ENCODE data around the gene USP1. TPM values are rescaled to one million over a fixed set of nuclear protein-coding genes. Genes with fewer than 3 reads are reported as not detected.

USP1 gene
- total and polyA plus RNA-seq, 10 of the 15 experiments (the other 5 are each of a cell fraction or from before 2014, with no cell fraction given): 25.6 to 77.9 (median 48.1) TPM

- H4K20me1 ChIP-seq (ENCODE audit: control insufficient read depth, insufficient read depth): no peaks in the 10 kb centered on the region
- H3K27ac ChIP-seq (ENCODE audit: control insufficient read depth, insufficient read depth): no peak overlapping the region
- FAIRE-seq: no peak
- H3K27me3 ChIP-seq (replicated peaks in 1 of 2; ENCODE audit: control insufficient read depth in 2 of 2, insufficient read depth in 2 of 2, low read length in 1 of 2): no peaks in the 10 kb centered on the region
- no peak for TF ChIP-seq CTCF (IDR thresholded peaks at IDR 0.05 in 2 of 3, conservative IDR thresholded peaks at IDR 0.05 in 1 of 3; ENCODE audit: control insufficient read depth in 2 of 3, extremely low read depth in 1 of 3, insufficient read depth in 1 of 3, low read depth in 3 of 3, low read length in 3 of 3)
- no peak for TF ChIP-seq RB1 (IDR thresholded peaks at IDR 0.05; ENCODE audit: borderline replicate concordance)
- TF ChIP-seq JUND (IDR thresholded peaks at IDR 0.05; ENCODE audit: low read depth, low read length): no peak
- TF ChIP-seq YY1 (IDR thresholded peaks at IDR 0.05; ENCODE audit: low read depth, low read length): no peak
- TF ChIP-seq SUPT20H (IDR thresholded peaks at IDR 0.05; ENCODE audit: borderline replicate concordance, control insufficient read depth, low read depth, low read length): no peak
- TF ChIP-seq PKNOX1 (IDR thresholded peaks at IDR 0.05): no peak
- TF ChIP-seq FOS (IDR thresholded peaks at IDR 0.05; ENCODE audit: borderline replicate concordance, extremely low read depth, insufficient read length): no peak
- TF ChIP-seq SREBF2 (IDR thresholded peaks at IDR 0.05; ENCODE audit: low read length): no peak
- TF ChIP-seq HSF1 (IDR thresholded peaks at IDR 0.05; ENCODE audit: low read depth, low read length): no peak
- no peak for TF ChIP-seq USF2 (IDR thresholded peaks at IDR 0.05; ENCODE audit: borderline replicate concordance, low read depth, low read length)
- TF ChIP-seq HDAC6 (IDR thresholded peaks at IDR 0.05; ENCODE audit: unreplicated experiment): no peak
- H3K79me2 ChIP-seq (ENCODE audit: control insufficient read depth, insufficient read depth, low read length): no peaks in the 10 kb centered on the region
- no peaks in the 10 kb centered on the region for H3K9me3 ChIP-seq (replicated peaks; ENCODE audit: control insufficient read depth, insufficient read depth, low read length)
- BruUV-seq (replicated peaks): no TSS peak
- ATAC-seq: no peak
- no peak overlapping the region for H2AFZ ChIP-seq (ENCODE audit: control insufficient read depth, low read depth, low read length)
- H3K4me2 ChIP-seq (ENCODE audit: control insufficient read depth, insufficient read depth): no peak overlapping the region
- DNase-seq (ENCODE audit: low read depth, low spot score): no peak
- ChIA-PET CTCF (interaction anchor here (0.6 to 0.7 kb wide), 2 partner anchors 14 to 168 kb away, joined by 3 read pairs; no protein-coding TSS in a partner anchor), RAD21 (ENCODE audit: unreplicated experiment) (no interaction called here), POLR2A (no interaction called here), SMC1A (ENCODE audit: uncharacterized antibody, unreplicated experiment) (interaction anchor here (0.6 to 0.8 kb wide), 2 partner anchors 14 to 16 kb away, joined by 3 read pairs; no protein-coding TSS in a partner anchor)
- no peaks in the 10 kb centered on the region for H3K4me1 ChIP-seq (ENCODE audit: control insufficient read depth, insufficient read depth, low read length)
- in situ Hi-C loops (cut with MboI): no loop called here
- intact Hi-C loops (cut with micrococcal nuclease; ENCODE audit: unreplicated experiment): no loop called here
- 95% methylated on average over 3 of the region's 3 CpGs for whole genome bisulfite sequencing (ENCODE audit: insufficient coverage, insufficient replicate concordance, low lambda C conversion rate, missing lambda C conversion rate)
- 0 out of 4 replicates have a peak, but pooled peaks cover 0 to 2% of the 10 kb centered on the region in 2 experiments for H3K36me3 ChIP-seq (ENCODE audit: control insufficient read depth in 2 of 2, insufficient read depth in 2 of 2, low read length in 1 of 2)
- no peak overlapping the region for H3K9ac ChIP-seq (ENCODE audit: control insufficient read depth, insufficient read depth, low read length)
- no peak overlapping the region for H3K4me3 ChIP-seq
Observed at GRCh38 chr1:62493656-62494055, 56.8 kb downstream of the USP1 start.
